ENCODE measurements around the gene TMEM190.
A peak's percentile ranks its signal among the peaks of the same experiment; 100 is the strongest.

DNA sequence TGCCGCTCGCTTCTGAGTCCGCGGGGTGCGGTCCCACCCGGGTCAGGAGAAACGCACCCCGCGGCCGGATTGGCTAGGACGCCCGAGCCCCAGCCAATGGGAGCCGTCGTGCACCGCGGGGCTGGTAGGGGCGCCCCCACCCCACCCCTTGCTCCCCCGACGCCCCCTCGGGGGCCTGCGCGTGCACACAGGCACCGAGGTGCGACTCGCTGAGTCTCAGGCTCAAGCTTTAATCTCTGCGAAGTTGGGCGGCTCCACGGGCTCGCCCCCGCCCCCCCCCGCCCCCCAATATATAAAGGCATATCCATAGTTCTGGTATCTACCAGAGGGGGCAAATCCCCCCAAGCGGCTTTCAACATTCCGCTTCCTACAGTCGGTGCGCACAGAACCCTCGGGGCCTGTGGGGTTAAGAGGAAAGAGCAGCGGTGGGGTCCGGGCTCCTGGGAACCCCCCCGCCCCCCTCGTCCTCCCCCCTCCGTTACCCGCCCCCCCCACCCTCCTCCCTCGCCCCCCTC, 21.9 kb upstream of the TMEM190 start, which contains the start of gene COX6B2:
- TF ChIP-seq CTCF (IDR thresholded peaks at IDR 0.05; ENCODE audit: poor library complexity) = no peak
- peak; percentile 74 for TF ChIP-seq EZH2 (IDR thresholded peaks at IDR 0.05; ENCODE audit: borderline replicate concordance)
- no peak for TF ChIP-seq EZH2phosphoT487 (IDR thresholded peaks at IDR 0.05; ENCODE audit: low read depth, severe bottlenecking, unreplicated experiment)

Data from hepatocyte (in vitro differentiated cells).